ENCODE measurements around the gene CD3G.

CD3G gene

DNA sequence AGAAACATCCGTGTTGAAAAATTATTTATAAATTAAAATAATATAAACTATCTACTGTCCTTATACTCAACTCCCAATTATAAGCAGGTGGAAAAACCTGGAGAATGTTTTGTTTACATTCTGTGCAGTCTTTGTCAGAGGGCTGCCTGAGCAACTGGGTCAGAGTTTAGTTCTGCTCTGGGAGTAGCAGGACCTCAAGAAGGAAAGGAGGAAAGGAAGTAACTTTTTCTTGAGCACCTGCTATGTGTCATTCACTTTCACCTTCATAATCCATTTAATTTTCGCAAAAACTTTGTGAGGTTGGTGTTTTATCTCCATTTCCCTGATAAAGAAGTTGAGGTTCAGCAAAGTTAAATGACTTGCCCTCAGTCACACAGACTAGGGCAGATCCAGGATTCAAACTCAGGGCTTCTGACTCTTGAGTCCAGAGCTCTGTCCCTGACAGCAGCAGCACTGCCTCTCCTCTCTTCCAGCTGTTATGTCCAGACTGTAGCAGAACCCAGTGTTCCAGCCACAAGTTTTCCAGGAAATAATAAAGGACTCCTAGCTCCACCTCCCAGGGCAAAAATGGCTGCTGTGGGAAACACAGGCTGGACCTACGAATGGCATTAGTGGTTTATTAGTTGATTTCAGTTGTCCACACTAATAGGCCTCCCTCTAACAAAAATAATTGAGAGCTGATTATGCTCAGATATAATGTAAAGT, 33.2 kb upstream of the CD3G start:
- TF ChIP-seq CTCF (IDR thresholded peaks at IDR 0.05; ENCODE audit: poor library complexity, severe bottlenecking): no peak
- DNase-seq (ENCODE audit: low spot score): no peak
- Histone ChIP-seq H3K4me1 (ENCODE audit: insufficient read depth, poor library complexity, severe bottlenecking) (no peaks in the 10 kb centered on the region), H3K27me3 (ENCODE audit: insufficient read depth, poor library complexity, severe bottlenecking) (no peaks in the 10 kb centered on the region), H3K27ac (ENCODE audit: poor library complexity, severe bottlenecking) (no peak overlapping the region), H3K4me3 (ENCODE audit: severe bottlenecking) (no peak overlapping the region), H3K36me3 (ENCODE audit: low read depth) (no peaks in the 10 kb centered on the region), H3K9me3 (ENCODE audit: severe bottlenecking) (no peaks in the 10 kb centered on the region)
- no peak for ATAC-seq (ENCODE audit: low read depth)

- Histone ChIP-seq H3K4me1 (ENCODE audit: insufficient read depth, poor library complexity, severe bottlenecking) (peaks cover 5% of the 10 kb centered on the region), H3K27me3 (ENCODE audit: insufficient read depth, poor library complexity, severe bottlenecking) (no peaks in the 10 kb centered on the region), H3K9me3 (ENCODE audit: severe bottlenecking) (no peaks in the 10 kb centered on the region), H3K4me3 (ENCODE audit: severe bottlenecking) (no peak overlapping the region), H3K27ac (ENCODE audit: poor library complexity, severe bottlenecking) (no peak overlapping the region), H3K36me3 (ENCODE audit: low read depth) (no peaks in the 10 kb centered on the region)
- DNase-seq (ENCODE audit: low spot score): no peak
- no peak for ATAC-seq (ENCODE audit: low read depth)
- TF ChIP-seq CTCF (IDR thresholded peaks at IDR 0.05; ENCODE audit: poor library complexity, severe bottlenecking): no peak
Measured at GRCh38 chr11:118311518-118311917, 32.6 kb upstream of the CD3G start.

- ATAC-seq (ENCODE audit: low read depth) (no peak), DNase-seq (ENCODE audit: low spot score) (no peak)
- Histone ChIP-seq H3K9me3 (ENCODE audit: severe bottlenecking) (no peaks in the 10 kb centered on the region), H3K36me3 (ENCODE audit: low read depth) (no peaks in the 10 kb centered on the region), H3K27me3 (ENCODE audit: insufficient read depth, poor library complexity, severe bottlenecking) (no peaks in the 10 kb centered on the region), H3K4me3 (ENCODE audit: severe bottlenecking) (no peak overlapping the region), H3K4me1 (ENCODE audit: insufficient read depth, poor library complexity, severe bottlenecking) (peaks cover 10% of the 10 kb centered on the region), H3K27ac (ENCODE audit: poor library complexity, severe bottlenecking) (no peak overlapping the region)
- TF ChIP-seq CTCF (IDR thresholded peaks at IDR 0.05; ENCODE audit: poor library complexity, severe bottlenecking): no peak
Measured at GRCh38 chr11:118312328-118312727, 31.8 kb upstream of the CD3G start.

- DNase-seq (ENCODE audit: low spot score): no peak
- no peak for TF ChIP-seq CTCF (IDR thresholded peaks at IDR 0.05; ENCODE audit: poor library complexity, severe bottlenecking)
- Histone ChIP-seq H3K9me3 (ENCODE audit: severe bottlenecking) (no peaks in the 10 kb centered on the region), H3K4me1 (ENCODE audit: insufficient read depth, poor library complexity, severe bottlenecking) (peaks cover 10% of the 10 kb centered on the region), H3K36me3 (ENCODE audit: low read depth) (no peaks in the 10 kb centered on the region), H3K27ac (ENCODE audit: poor library complexity, severe bottlenecking) (no peak overlapping the region), H3K4me3 (ENCODE audit: severe bottlenecking) (no peak overlapping the region), H3K27me3 (ENCODE audit: insufficient read depth, poor library complexity, severe bottlenecking) (no peaks in the 10 kb centered on the region)
- no peak for ATAC-seq (ENCODE audit: low read depth)
Measured at GRCh38 chr11:118313242-118313641, 30.9 kb upstream of the CD3G start.

DNA sequence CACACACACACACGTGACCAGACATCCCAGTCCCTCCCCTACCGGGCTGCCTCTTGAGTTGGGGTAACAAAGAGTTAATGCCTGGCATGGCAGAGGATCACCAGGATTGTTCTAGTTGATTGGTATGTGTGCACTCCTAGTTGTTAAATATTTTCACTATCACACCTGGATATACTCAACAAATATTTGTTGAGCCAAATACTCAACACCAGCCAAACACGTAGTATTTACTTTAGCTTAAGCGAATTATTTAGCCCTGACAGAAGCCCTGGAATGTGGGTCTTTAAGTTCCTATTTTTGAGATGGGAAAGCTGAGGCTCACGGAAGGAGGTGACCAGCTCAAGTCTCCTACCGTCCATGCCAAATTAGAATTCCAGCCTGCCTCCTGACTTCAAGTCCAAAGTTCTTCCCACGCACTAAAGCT, 29.1 kb upstream of the CD3G start:
- no peak for DNase-seq (ENCODE audit: low spot score)
- no peaks in the 10 kb centered on the region for H3K27me3 ChIP-seq (ENCODE audit: insufficient read depth, poor library complexity, severe bottlenecking)
- peaks cover 10% of the 10 kb centered on the region for H3K4me1 ChIP-seq (ENCODE audit: insufficient read depth, poor library complexity, severe bottlenecking)
- H3K4me3 ChIP-seq (ENCODE audit: severe bottlenecking): no peak overlapping the region
- ATAC-seq (ENCODE audit: low read depth): no peak
- no peaks in the 10 kb centered on the region for H3K36me3 ChIP-seq (ENCODE audit: low read depth)
- no peak overlapping the region for H3K27ac ChIP-seq (ENCODE audit: poor library complexity, severe bottlenecking)
- H3K9me3 ChIP-seq (ENCODE audit: severe bottlenecking): no peaks in the 10 kb centered on the region
- TF ChIP-seq CTCF (IDR thresholded peaks at IDR 0.05; ENCODE audit: poor library complexity, severe bottlenecking): no peak
